ENCODE measurements around the gene SPACA4. TPM values are rescaled to one million over a fixed set of nuclear protein-coding genes. Genes with fewer than 3 reads are reported as not detected.

SPACA4 gene
- total RNA-seq, 1 experiment from 2014 or later, result not detected

DNA sequence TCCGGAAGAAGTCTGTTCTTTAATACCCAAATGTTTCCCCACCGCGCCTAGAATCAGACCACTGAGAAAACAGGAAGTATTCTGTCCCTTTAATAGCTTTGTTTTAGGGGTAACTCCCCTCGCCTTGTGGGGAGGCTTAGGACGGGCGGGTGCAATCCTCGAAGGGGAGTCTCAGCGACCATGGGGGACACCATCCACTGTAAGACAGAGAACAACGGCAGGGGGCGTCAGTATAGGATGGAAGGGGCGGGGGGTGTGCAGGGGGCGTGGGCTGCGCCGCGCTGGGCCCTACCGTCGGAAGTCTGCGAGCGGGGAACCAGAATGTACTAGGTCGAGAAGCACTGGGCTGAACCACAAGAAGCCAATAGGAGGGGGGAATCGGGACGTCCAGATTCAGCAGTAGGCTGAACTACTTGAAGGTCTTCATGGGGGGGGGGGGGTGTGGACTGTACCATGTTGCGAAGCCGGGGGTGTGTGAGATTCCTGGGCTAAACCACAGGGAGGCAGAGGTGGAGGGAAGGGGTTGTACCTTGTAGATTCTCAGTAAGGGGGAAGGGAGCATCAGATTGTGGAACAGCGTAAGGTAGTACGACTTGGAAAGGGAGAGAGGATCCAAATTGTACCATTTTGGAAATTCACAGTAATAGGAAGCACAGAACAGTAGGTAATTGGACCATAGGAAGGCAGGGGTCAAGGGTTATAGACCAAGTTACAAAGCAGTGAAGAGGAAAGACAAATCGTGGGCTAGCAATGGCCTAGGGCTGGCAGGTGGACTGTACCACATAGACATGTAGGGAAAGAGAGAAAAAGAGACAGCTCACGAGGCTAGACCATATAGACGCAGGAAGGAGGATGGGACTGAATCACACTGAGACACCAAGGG lies 31.6 kb downstream of the SPACA4 start:
- CTCF ChIA-PET, result no interaction called here
- BruUV-seq (replicated peaks), result no TSS peak

GRCh38 chr19:48638831-48639381 lies 32.4 kb downstream of the SPACA4 start:
- no TSS peak for BruUV-seq (replicated peaks)
- POLR2A ChIA-PET, result interaction anchor here (0.7 to 1.1 kb wide), 2 partner anchors 10 to 355 kb away, joined by 3 read pairs; partner anchors contain the start of gene RUVBL2
- Histone ChIP-seq H3K4me3 (ENCODE audit: low read depth in 2 of 2, low read length in 2 of 2) (no peak overlapping the region), H3K27ac (ENCODE audit: low read length) (peak overlapping the region; percentile 90), H3K9me3 (ENCODE audit: control insufficient read depth, insufficient read depth, low read depth, low read length) (no peaks in the 10 kb centered on the region), H3K4me1 (ENCODE audit: control insufficient read depth, insufficient read depth, low read length) (peaks cover 15% of the 10 kb centered on the region), H3K36me3 (ENCODE audit: control insufficient read depth, insufficient read depth, low read length) (no peaks in the 10 kb centered on the region; the same call in 1 of the 2 replicates), H3K27me3 (ENCODE audit: control insufficient read depth, insufficient read depth, low read length) (no peaks in the 10 kb centered on the region)
- intact Hi-C loops (cut with micrococcal nuclease; ENCODE audit: unreplicated experiment) (no loop called here), in situ Hi-C loops (cut with HindIII; ENCODE audit: low pct_unique_long_range_greater_than_20kb, low sequenced_read_pairs) (no loop called here)
- DNase-seq (ENCODE audit: low read depth, low spot score) (no peak), ATAC-seq (no peak)
- TF ChIP-seq REST (IDR thresholded peaks at IDR 0.05; ENCODE audit: insufficient read depth in 1 of 2, low read depth in 2 of 2, low read length in 1 of 2) (no peak), SIN3A (IDR thresholded peaks at IDR 0.05; ENCODE audit: borderline replicate concordance, insufficient read depth, low read depth, low read length) (no peak), TCF7L2 (IDR thresholded peaks at IDR 0.05; ENCODE audit: low read depth, low read length) (no peak), POLR2AphosphoS5 (IDR thresholded peaks at IDR 0.05; ENCODE audit: low read depth, low read length) (no peak)
- TF ChIP-seq, protein P1, sequence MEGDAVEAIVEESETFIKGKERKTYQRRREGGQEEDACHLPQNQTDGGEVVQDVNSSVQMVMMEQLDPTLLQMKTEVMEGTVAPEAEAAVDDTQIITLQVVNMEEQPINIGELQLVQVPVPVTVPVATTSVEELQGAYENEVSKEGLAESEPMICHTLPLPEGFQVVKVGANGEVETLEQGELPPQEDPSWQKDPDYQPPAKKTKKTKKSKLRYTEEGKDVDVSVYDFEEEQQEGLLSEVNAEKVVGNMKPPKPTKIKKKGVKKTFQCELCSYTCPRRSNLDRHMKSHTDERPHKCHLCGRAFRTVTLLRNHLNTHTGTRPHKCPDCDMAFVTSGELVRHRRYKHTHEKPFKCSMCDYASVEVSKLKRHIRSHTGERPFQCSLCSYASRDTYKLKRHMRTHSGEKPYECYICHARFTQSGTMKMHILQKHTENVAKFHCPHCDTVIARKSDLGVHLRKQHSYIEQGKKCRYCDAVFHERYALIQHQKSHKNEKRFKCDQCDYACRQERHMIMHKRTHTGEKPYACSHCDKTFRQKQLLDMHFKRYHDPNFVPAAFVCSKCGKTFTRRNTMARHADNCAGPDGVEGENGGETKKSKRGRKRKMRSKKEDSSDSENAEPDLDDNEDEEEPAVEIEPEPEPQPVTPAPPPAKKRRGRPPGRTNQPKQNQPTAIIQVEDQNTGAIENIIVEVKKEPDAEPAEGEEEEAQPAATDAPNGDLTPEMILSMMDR (IDR thresholded peaks at IDR 0.05), result no peak
- CTCF ChIA-PET, result no interaction called here

More for the DNA sequence above, 31.6 kb downstream of the SPACA4 start:
- POLR2A ChIA-PET, result no interaction called here
- no peaks in the 10 kb centered on the region; the same call in 1 of the 2 replicates for H3K36me3 ChIP-seq (ENCODE audit: control insufficient read depth, insufficient read depth, low read length)
- peak; percentile 48 for DNase-seq (ENCODE audit: low read depth, low spot score)
- no peaks in the 10 kb centered on the region for H3K9me3 ChIP-seq (ENCODE audit: control insufficient read depth, insufficient read depth, low read depth, low read length)
- peak overlapping the region; percentile 62 to 68 for H3K4me3 ChIP-seq (ENCODE audit: low read depth in 2 of 2, low read length in 2 of 2)
- H3K4me1 ChIP-seq (ENCODE audit: control insufficient read depth, insufficient read depth, low read length), result peaks cover 22% of the 10 kb centered on the region
- H3K27me3 ChIP-seq (ENCODE audit: control insufficient read depth, insufficient read depth, low read length), result no peaks in the 10 kb centered on the region
- H3K27ac ChIP-seq (ENCODE audit: low read length), result peak overlapping the region; percentile 90
- in situ Hi-C loops (cut with HindIII; ENCODE audit: low pct_unique_long_range_greater_than_20kb, low sequenced_read_pairs) (no loop called here), intact Hi-C loops (cut with micrococcal nuclease; ENCODE audit: unreplicated experiment) (no loop called here)
- TF ChIP-seq TCF7L2 (IDR thresholded peaks at IDR 0.05; ENCODE audit: low read depth, low read length) (peak; percentile 21; the same call in 1 of the 2 replicates), SIN3A (IDR thresholded peaks at IDR 0.05; ENCODE audit: borderline replicate concordance, insufficient read depth, low read depth, low read length) (no peak)
- peak; percentile 37 for ATAC-seq
